ENCODE data around the gene WNT5B. TPM values are rescaled to one million over a fixed set of nuclear protein-coding genes. Genes with fewer than 3 reads are reported as not detected.

Gene WNT5B
- total RNA-seq, 3 donors from 2014 or later (not counting 1 experiment from before 2014, with no cell fraction given) = not detected

DNA sequence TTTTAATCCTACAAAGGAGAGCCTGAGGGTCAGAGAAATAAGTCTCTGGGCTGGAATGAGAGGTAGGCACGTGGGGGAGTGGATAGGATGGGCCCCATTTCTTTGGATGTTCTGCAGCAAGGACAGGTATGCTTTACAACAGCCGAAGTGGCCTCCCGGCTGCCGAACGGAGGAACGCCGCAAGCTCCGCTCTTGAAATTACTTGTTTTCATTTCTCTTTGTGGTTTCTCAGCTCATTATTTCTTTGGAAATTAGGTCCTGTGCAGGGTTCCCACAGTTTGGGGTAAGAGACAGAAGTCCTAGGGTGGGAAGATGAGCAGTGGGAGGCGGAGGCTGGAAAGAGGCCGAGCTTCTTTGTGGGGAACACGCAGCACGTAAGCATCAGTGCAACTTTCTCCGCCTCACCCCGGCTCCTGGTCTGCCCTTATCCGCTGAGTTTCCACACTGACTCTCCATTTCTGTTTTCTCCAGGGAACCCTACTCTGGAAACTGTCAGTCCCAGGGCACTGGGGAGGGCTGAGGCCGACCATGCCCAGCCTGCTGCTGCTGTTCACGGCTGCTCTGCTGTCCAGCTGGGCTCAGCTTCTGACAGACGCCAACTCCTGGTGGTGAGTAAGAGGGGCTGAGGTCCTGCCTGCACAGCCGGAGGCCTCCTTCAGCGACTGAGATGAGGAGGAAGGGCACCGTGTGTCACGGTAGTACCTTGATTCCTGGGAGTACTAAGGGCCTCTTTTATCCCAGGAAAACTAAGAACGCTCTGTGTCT lies 2.0 kb downstream of the WNT5B start:
- Histone ChIP-seq H3K27ac (ENCODE audit: low read length) (no peak overlapping the region), H3K9me3 (ENCODE audit: control insufficient read depth, insufficient read depth, low read length) (no peaks in the 10 kb centered on the region), H3K36me3 (ENCODE audit: control insufficient read depth, insufficient read depth, low read length) (no peaks in the 10 kb centered on the region), H3K4me1 (ENCODE audit: control insufficient read depth, insufficient read depth, low read length) (peaks cover 18% of the 10 kb centered on the region), H3K27me3 (ENCODE audit: control insufficient read depth, insufficient read depth, low read length) (peaks cover 31% of the 10 kb centered on the region), H3K4me3 (ENCODE audit: low read length) (no peak overlapping the region)
- TF ChIP-seq CTCF (IDR thresholded peaks at IDR 0.05) = no peak
- WGBS (ENCODE audit: insufficient coverage) = 35% methylated on average over 23 of the region's 23 CpGs
- H3K27ac Mint-ChIP-seq = no peak overlapping the region
- H3K4me3 Mint-ChIP-seq = peak overlapping the region; percentile 13
- no peaks in the 10 kb centered on the region for H3K36me3 Mint-ChIP-seq
- peaks cover 4 to 22% of the 10 kb centered on the region in 2 donors for H3K4me1 Mint-ChIP-seq
- DNase-seq (no peak), ATAC-seq (no peak)
- intact Hi-C loops (cut with micrococcal nuclease) = no loop called here
- no peaks in the 10 kb centered on the region for H3K9me3 Mint-ChIP-seq
- H3K27me3 Mint-ChIP-seq (ENCODE audit: low read depth in 2 of 2) = peaks cover 46 to 72% of the 10 kb centered on the region in 2 donors

- peaks cover 30% of the 10 kb centered on the region for H3K27me3 ChIP-seq (ENCODE audit: control insufficient read depth, insufficient read depth, low read length)
- no peaks in the 10 kb centered on the region for H3K36me3 ChIP-seq (ENCODE audit: control insufficient read depth, insufficient read depth, low read length)
- H3K27ac Mint-ChIP-seq = no peak overlapping the region
- no peaks in the 10 kb centered on the region for H3K36me3 Mint-ChIP-seq
- H3K4me3 ChIP-seq (ENCODE audit: low read length) = no peak overlapping the region
- no peak overlapping the region for H3K27ac ChIP-seq (ENCODE audit: low read length)
- no peak for ATAC-seq
- 83% methylated on average over 14 of the region's 14 CpGs for WGBS (ENCODE audit: insufficient coverage)
- H3K9me3 Mint-ChIP-seq = no peaks in the 10 kb centered on the region
- H3K27me3 Mint-ChIP-seq (ENCODE audit: low read depth in 2 of 2) = peaks cover 46 to 68% of the 10 kb centered on the region in 2 donors
- no peaks in the 10 kb centered on the region for H3K9me3 ChIP-seq (ENCODE audit: control insufficient read depth, insufficient read depth, low read length)
- DNase-seq = no peak
- peaks cover 4 to 22% of the 10 kb centered on the region in 2 donors for H3K4me1 Mint-ChIP-seq
- no peak overlapping the region for H3K4me3 Mint-ChIP-seq
- intact Hi-C loops (cut with micrococcal nuclease) = no loop called here
- TF ChIP-seq CTCF (IDR thresholded peaks at IDR 0.05) = no peak
- H3K4me1 ChIP-seq (ENCODE audit: control insufficient read depth, insufficient read depth, low read length) = peaks cover 18% of the 10 kb centered on the region
Observed at GRCh38 chr12:1632702-1633101, 3.7 kb downstream of the WNT5B start.

DNA sequence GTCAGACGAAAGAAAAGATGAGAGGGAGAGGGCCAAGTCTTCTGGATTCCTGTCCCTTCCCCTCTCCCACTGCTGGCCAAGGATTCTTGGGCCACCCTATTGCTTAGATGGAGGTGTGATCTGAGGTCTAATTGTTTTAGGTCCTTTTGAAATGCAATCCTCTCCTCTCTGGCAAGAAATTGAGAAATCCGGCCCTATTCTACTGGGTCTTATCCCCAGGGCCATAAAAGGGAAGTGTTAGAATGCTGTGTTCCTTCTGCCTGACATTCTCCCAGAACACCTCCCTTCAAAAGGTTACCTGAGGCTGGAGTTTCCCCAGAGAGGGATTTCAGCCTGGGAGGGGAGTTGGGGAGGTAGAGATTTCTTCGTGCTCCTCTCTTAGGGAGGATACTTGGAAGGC lies 4.4 kb downstream of the WNT5B start:
- Histone ChIP-seq H3K9me3 (ENCODE audit: control insufficient read depth, insufficient read depth, low read length) (no peaks in the 10 kb centered on the region), H3K27me3 (ENCODE audit: control insufficient read depth, insufficient read depth, low read length) (peaks cover 28% of the 10 kb centered on the region), H3K27ac (ENCODE audit: low read length) (no peak overlapping the region), H3K4me1 (ENCODE audit: control insufficient read depth, insufficient read depth, low read length) (peaks cover 18% of the 10 kb centered on the region), H3K36me3 (ENCODE audit: control insufficient read depth, insufficient read depth, low read length) (no peaks in the 10 kb centered on the region), H3K4me3 (ENCODE audit: low read length) (no peak overlapping the region)
- DNase-seq = no peak
- H3K4me1 Mint-ChIP-seq = peaks cover 4 to 22% of the 10 kb centered on the region in 2 donors
- H3K36me3 Mint-ChIP-seq = no peaks in the 10 kb centered on the region
- TF ChIP-seq CTCF (IDR thresholded peaks at IDR 0.05) = no peak
- no CpG with 5 or more reads among the region's 3 CpGs for WGBS (ENCODE audit: insufficient coverage)
- no peak for ATAC-seq
- intact Hi-C loops (cut with micrococcal nuclease) = no loop called here
- H3K9me3 Mint-ChIP-seq = no peaks in the 10 kb centered on the region
- H3K27me3 Mint-ChIP-seq (ENCODE audit: low read depth in 2 of 2) = peaks cover 45 to 65% of the 10 kb centered on the region in 2 donors
- H3K27ac Mint-ChIP-seq = no peak overlapping the region
- H3K4me3 Mint-ChIP-seq = no peak overlapping the region
